Suprapubic skin (tissue), 4 donors: ENCODE data around the gene ELK4.

Experiments
- EP300 ChIP-seq: sonication (generic); formaldehyde crosslinking; IDR thresholded peaks from one replicate; pipeline ENCODE4 v1.6.1; 2017; ENCODE audit warnings: antibody characterized with exemption
- POLR2A ChIP-seq, 2 donors: fragments of 450-650 bp; IDR thresholded peaks; one replicate each; pipeline ENCODE4 v1.6.1; 2017; ENCODE audit warnings: antibody characterized with exemption in 2 of 2, mild to moderate bottlenecking in 2 of 2, moderate library complexity in 2 of 2
- POLR2AphosphoS5 ChIP-seq, 3 donors: sonication (generic); formaldehyde crosslinking; IDR thresholded peaks; one replicate each; pipeline ENCODE4 v1.6.1; 2017; ENCODE audit warnings: antibody characterized with exemption in 3 of 3
- TF ChIP-seq, protein P1 (sequence below), 2 donors: fragments of 200-600 bp in 1 of 2; fragments of 450-650 bp in 1 of 2; sonication (generic) in 1 of 2; IDR thresholded peaks; one replicate each; pipeline ENCODE4 v1.5.1; 2016 to 2019; ENCODE audit warnings: antibody characterized with exemption in 2 of 2, mild to moderate bottlenecking in 1 of 2, moderate library complexity in 1 of 2

DNA sequence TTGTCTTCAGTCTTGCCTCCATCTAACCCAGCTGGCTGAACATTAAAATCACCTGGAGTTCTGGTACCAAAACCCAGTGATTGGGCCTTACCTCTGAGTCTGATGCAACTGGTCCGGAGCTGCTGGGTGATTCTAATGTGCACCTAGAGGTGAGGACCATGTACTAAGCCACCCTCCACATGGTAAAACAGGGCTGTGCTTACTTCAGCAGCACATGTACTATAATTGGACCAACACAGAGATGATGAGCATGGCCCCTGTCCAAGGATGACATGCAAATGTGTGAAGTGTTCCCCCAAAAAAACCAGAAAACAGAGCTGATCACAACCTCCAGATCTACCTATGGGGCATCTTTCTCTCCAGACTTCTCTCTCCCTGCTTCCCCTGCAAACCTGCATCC, 37.0 kb downstream of the ELK4 start:
- no peak for TF ChIP-seq POLR2A (IDR thresholded peaks at IDR 0.05)
- TF ChIP-seq, protein P1, sequence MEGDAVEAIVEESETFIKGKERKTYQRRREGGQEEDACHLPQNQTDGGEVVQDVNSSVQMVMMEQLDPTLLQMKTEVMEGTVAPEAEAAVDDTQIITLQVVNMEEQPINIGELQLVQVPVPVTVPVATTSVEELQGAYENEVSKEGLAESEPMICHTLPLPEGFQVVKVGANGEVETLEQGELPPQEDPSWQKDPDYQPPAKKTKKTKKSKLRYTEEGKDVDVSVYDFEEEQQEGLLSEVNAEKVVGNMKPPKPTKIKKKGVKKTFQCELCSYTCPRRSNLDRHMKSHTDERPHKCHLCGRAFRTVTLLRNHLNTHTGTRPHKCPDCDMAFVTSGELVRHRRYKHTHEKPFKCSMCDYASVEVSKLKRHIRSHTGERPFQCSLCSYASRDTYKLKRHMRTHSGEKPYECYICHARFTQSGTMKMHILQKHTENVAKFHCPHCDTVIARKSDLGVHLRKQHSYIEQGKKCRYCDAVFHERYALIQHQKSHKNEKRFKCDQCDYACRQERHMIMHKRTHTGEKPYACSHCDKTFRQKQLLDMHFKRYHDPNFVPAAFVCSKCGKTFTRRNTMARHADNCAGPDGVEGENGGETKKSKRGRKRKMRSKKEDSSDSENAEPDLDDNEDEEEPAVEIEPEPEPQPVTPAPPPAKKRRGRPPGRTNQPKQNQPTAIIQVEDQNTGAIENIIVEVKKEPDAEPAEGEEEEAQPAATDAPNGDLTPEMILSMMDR (IDR thresholded peaks at IDR 0.05) = no peak
- no peak for TF ChIP-seq EP300
- TF ChIP-seq POLR2AphosphoS5 (IDR thresholded peaks at IDR 0.05) = no peak
